Kidney (tissue), 14 donors: ENCODE results near the gene AMDHD2. TPM values are rescaled to one million over a fixed set of nuclear protein-coding genes. Genes with fewer than 3 reads are reported as not detected.
"Not testable (repeated sequence)": the region's sequence is repeated elsewhere in the genome, so short reads cannot be mapped to it uniquely, and the experiment has no call there.

Experiments used
- DNase-seq, 5 donors: peaks; one replicate each; pipeline ENCODE4 v3.0.0-alpha.2; 2013 to 2020
- FAIRE-seq: peaks from 2 replicates; lab custom pipeline; 2012; peaks lifted over from hg19 to GRCh38; lab: Jason Lieb, UNC
- H3K27ac ChIP-seq, 2 donors: one replicate each; pipeline ENCODE4 v1.7.0; 2013; ENCODE audit warnings: low read depth in 2 of 2, low read length in 2 of 2, inconsistent platforms in 1 of 2
- H3K27me3 ChIP-seq: one replicate; pipeline ENCODE4 v1.7.1; 2013; ENCODE audit warnings: low read length, inconsistent platforms; ENCODE audit not compliant: control insufficient read depth, insufficient read depth
- H3K36me3 ChIP-seq, 3 donors: one replicate each; pipeline versions ENCODE4 v1.7.0 to v1.7.1; 2013; ENCODE audit warnings: low read length in 3 of 3, control low read depth in 1 of 3, inconsistent platforms in 1 of 3; ENCODE audit not compliant: insufficient read depth in 3 of 3, control insufficient read depth in 2 of 3
- H3K4me1 ChIP-seq, 3 donors: one replicate each; pipeline versions ENCODE4 v1.7.0 to v1.7.1; 2013; ENCODE audit warnings: low read length in 3 of 3, inconsistent platforms in 1 of 3, low read depth in 1 of 3; ENCODE audit not compliant: control insufficient read depth in 2 of 3, insufficient read depth in 2 of 3
- H3K4me3 ChIP-seq, 3 donors: one replicate each; pipeline versions ENCODE4 v1.7.0 to v1.8.1; 2013; ENCODE audit warnings: low read length in 3 of 3, control low read depth in 1 of 3, inconsistent platforms in 1 of 3
- H3K9ac ChIP-seq, 3 donors: one replicate each; pipeline versions ENCODE4 v1.7.0 to v1.7.1; 2013; ENCODE audit warnings: low read length in 3 of 3, control low read depth in 1 of 3, inconsistent platforms in 1 of 3
- H3K9me3 ChIP-seq, 3 donors: one replicate each; pipeline versions ENCODE4 v1.7.0 to v1.7.1; 2013; ENCODE audit warnings: low read length in 3 of 3, control low read depth in 1 of 3, inconsistent platforms in 1 of 3; ENCODE audit not compliant: control insufficient read depth in 2 of 3, insufficient read depth in 1 of 3
- intact Hi-C: fragments of 100-400 bp; cut with DNase I; formaldehyde crosslinking; loops from one replicate; pipeline ENCODE4 v1.11.1; 2022
- polyA plus RNA-seq: library from polyadenylated mRNA; stranded (reverse); fragments of 350-450 nt; fragmentation: Illumina TruSeq; extraction: RNeasy Lipid Tissue Mini Kit (QIAGEN cat#74804); gene quantifications from one replicate; pipeline ENCODE4 v1.2.3, GENCODE V29; 2014; ENCODE audit warnings: low read depth, low replicate concordance; ENCODE audit not compliant: insufficient read depth
- total RNA-seq: library from RNA; stranded (reverse); fragmentation: NEBNext Ultra II Directional; extraction: Animal tissue kit (Norgen Biotek cat#: 25700); gene quantifications from one replicate; pipeline ENCODE4 v1.2.1, GENCODE V29; 2021
- TF ChIP-seq, protein P1 (sequence below): IDR thresholded peaks from 3 replicates; pipeline ENCODE4 v1.5.1; 2012; ENCODE audit warnings: mild to moderate bottlenecking, moderate library complexity, borderline replicate concordance; ENCODE audit not compliant: insufficient read depth; ENCODE audit errors: extremely low read depth
- donor health status: control.
- donor health status: control.
- donor health status: control.
- donor health status: control.
- donor health status: control.
- donor health status: DM: yes; HTN: yes; CAD: no.
- donor health status: Normal renal cell carcinoma (clear cell type).

Gene AMDHD2
- total and polyA plus RNA-seq, 2 donors from 2014 or later, result 51.8 to 52.1 TPM

DNA sequence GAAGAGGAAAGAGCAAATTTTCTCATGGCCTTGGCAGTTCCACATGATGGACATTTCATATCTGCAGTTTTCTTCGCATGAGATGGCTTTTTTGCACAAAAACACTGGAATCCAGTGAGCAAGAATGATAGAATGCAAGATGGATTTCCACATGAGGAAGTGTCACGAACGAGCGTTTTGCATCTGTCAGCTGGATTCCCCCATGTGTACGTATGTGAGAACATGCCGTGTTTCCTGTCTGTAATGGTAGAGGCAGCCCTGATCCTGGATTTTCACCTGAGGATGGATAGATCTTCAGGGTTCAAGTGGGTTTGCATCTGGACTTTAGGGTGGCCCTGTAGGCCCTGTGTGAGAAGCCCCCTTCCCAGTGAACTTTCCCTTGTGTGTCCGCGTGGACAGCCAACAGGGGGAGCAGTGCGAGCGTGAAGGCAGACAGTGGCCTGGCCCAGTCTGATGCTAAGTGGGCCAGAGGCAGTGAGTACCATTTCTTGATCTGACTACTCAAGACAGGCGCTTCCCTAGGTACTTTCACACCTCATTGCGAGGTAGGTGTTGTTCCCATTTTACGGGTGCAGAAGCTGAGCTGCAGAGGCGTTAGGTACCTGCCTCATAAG is 19.8 kb downstream of the AMDHD2 start:
- DNase-seq, H3K36me3 ChIP-seq, H3K27me3 ChIP-seq, intact Hi-C loops, H3K9ac ChIP-seq, H3K4me3 ChIP-seq, H3K9me3 ChIP-seq, H3K27ac ChIP-seq, FAIRE-seq: not testable (repeated sequence)
- H3K4me1 ChIP-seq, result peaks cover 0 to 18% (median 3%) of the 10 kb centered on the region in 3 donors
- TF ChIP-seq, protein P1, sequence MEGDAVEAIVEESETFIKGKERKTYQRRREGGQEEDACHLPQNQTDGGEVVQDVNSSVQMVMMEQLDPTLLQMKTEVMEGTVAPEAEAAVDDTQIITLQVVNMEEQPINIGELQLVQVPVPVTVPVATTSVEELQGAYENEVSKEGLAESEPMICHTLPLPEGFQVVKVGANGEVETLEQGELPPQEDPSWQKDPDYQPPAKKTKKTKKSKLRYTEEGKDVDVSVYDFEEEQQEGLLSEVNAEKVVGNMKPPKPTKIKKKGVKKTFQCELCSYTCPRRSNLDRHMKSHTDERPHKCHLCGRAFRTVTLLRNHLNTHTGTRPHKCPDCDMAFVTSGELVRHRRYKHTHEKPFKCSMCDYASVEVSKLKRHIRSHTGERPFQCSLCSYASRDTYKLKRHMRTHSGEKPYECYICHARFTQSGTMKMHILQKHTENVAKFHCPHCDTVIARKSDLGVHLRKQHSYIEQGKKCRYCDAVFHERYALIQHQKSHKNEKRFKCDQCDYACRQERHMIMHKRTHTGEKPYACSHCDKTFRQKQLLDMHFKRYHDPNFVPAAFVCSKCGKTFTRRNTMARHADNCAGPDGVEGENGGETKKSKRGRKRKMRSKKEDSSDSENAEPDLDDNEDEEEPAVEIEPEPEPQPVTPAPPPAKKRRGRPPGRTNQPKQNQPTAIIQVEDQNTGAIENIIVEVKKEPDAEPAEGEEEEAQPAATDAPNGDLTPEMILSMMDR, result peak; percentile 45

DNA sequence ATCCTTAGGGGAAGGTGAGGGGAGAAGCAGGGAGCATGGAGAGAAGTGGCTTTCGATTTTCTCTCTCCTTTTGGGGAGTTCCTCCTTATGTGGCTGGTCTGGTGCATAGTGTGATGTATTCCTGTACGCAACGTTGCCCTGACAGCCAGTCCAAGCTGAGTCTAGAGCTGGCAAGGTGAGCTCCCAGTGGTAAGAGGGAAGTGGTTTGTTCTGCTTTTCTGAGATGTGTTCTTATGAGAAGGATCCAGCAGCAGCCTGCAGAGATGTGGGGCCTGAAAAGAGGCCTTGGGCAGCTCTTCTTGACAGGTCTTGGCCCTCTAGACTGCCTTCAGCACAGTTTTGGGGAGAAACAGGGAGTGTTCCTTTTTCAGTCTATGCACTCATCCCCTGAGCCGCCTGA is 20.7 kb downstream of the AMDHD2 start:
- FAIRE-seq, H3K27ac ChIP-seq, H3K36me3 ChIP-seq, H3K9me3 ChIP-seq, intact Hi-C loops, DNase-seq, H3K4me3 ChIP-seq, H3K27me3 ChIP-seq, H3K9ac ChIP-seq: not testable (repeated sequence)
- peaks cover 0 to 17% (median 3%) of the 10 kb centered on the region in 3 donors for H3K4me1 ChIP-seq

DNA sequence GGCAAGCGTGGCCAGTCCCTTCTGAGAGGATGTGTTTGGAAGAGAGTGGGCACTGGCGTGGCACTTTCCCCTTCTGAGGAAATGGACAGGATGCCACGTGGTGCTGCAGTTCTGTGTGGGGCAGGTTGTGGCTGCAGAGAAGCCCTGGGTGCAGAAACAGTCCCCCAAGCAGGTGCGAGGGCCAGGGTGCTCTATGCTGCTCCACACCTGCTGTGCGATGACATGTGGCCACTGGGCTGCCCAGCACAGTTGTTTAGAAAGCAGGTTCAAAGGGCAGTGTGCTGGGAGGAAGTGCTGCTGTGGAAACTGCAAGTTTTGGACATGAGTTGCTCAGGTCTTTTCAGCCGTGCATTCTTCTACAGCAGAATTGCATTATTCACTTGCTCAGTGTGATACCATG is 21.2 kb downstream of the AMDHD2 start:
- intact Hi-C loops, DNase-seq, H3K27ac ChIP-seq, H3K27me3 ChIP-seq, H3K9ac ChIP-seq, FAIRE-seq, H3K4me3 ChIP-seq, H3K9me3 ChIP-seq, H3K36me3 ChIP-seq: not testable (repeated sequence)
- H3K4me1 ChIP-seq, result peaks cover 0 to 15% (median 3%) of the 10 kb centered on the region in 3 donors

DNA sequence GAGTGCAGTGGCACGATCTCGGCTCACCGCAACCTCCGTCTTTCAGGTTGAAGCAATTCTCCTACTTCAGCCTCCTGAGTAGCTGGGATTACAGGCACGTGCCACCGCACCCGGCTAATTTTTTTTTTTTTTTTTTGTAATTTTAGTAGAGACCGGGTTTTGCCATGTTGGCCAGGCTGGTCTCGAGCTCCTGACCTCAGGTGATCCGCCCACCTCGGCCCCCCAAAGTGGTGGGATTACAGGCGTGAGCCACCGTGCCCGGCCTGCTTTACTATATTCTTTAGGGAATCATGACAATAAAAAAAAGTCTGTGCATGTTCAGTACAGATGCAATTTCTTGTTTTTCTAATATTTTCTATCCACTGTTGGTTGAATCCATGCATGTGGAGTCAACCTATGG is 23.6 kb downstream of the AMDHD2 start:
- H3K4me3 ChIP-seq, FAIRE-seq, intact Hi-C loops, H3K9ac ChIP-seq, H3K27ac ChIP-seq, H3K36me3 ChIP-seq, H3K27me3 ChIP-seq, DNase-seq, H3K9me3 ChIP-seq: not testable (repeated sequence)
- H3K4me1 ChIP-seq, result peaks cover 0 to 14% (median 3%) of the 10 kb centered on the region in 3 donors

DNA sequence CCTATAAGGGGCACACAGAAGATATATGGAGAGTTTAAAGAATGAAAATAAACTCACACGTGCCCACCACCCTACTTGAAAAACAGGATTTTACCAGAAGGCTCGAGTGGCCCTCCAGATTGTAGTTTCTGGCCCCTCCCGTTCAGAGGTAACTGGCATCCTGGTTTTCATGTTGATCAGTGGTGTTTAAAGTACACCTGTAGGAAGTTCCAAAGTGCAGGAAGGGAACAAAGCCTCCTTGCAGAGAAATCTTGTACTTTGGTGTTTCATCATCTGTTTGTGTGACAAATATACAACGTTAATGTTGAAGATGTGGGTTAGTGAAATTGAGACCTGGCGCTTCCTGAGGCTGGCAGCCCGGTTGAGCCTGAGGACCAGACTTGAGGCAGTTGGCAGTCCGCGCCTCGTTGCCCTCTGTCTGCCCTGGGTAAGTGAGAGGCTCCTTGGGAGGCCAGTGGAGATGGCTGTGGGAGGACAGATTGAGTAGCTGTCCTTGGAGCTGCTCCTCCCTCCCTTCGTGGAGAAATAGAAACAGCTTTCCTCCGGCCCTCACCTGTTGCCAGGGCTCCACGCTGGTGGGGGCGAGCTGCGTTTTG is 30.2 kb downstream of the AMDHD2 start:
- DNase-seq, H3K4me1 ChIP-seq, H3K4me3 ChIP-seq, FAIRE-seq, H3K27ac ChIP-seq, H3K36me3 ChIP-seq, H3K9me3 ChIP-seq, H3K27me3 ChIP-seq, H3K9ac ChIP-seq, intact Hi-C loops: not testable (repeated sequence)

DNA sequence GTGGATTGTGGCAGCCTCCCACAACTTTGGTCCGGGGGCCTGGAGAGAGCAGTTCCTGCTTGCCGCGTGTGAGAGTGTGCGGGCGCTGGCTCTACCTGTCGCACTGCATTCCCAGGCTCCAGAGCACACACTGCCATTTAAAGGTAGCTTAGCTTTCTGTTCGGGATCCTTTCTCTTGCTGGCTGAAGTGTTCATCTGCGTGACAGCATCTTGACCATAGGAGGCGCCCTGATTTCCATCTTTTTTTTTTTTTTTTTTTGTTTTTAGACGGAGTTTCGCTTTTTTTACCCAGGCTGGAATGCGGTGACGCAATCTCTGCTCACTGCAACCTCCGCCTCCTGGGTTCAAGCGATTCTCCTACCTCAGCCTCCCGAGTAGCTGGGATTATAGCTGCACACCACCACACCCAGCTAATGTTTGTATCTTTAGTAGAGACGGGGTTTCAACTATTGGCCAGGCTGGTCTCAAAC is 31.3 kb downstream of the AMDHD2 start:
- H3K27me3 ChIP-seq, FAIRE-seq, H3K4me3 ChIP-seq, intact Hi-C loops, H3K27ac ChIP-seq, H3K36me3 ChIP-seq, H3K9me3 ChIP-seq, H3K4me1 ChIP-seq, H3K9ac ChIP-seq: not testable (repeated sequence)
- peak in 2 of 5 donors; percentile 11 to 16 for DNase-seq

DNA sequence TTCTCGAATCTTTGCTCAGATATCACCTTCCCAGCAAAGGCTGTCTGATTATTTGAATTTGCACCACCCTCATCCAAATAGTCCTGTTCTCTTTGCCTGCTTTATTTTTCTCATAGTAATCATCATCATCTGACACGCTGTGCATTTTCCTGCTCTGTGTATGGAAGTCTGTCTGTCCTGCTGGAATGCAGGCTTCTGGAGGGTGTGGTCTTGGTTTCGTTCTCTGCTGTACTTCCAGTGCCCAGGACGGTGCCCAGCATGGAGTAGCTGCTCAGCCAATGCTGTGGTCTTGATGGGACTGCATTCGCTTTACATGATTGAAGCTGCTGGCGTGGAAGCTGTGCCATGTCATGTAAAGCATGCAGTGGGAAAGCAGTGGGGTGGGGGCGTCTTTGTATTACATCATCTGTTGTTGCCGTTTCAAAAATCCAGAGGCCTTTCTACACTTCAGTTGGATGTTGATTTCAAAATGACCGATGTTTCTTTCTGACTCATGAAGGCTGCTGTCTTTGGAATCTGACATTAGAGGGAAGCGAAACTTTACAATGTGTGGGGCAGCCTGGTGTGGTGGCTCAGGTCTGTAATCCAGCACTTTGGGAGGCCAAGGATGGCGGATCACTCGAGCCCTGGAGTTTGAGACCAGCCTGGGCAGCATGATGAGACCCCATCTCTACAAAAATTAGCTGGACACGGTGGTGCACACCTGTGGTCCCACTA is 34.7 kb downstream of the AMDHD2 start:
- H3K27me3 ChIP-seq, H3K4me1 ChIP-seq, DNase-seq, FAIRE-seq, H3K36me3 ChIP-seq, H3K27ac ChIP-seq, H3K9ac ChIP-seq, intact Hi-C loops, H3K9me3 ChIP-seq, H3K4me3 ChIP-seq: not testable (repeated sequence)
